GM21423 (cell line): Measurements from ENCODE around the gene NEDD9.

Source experiments
- ATAC-seq: cut with Tn5 transposase; IDR thresholded peaks from one replicate; pipeline ENCODE4 v1.9.1; 2021; ENCODE audit warnings: mild to moderate bottlenecking, moderate library complexity; ENCODE audit not compliant: unreplicated experiment

The NEDD9 gene

GRCh38 chr6:11236076-11236750 is 3.7 kb upstream of the NEDD9 start:
- peak; percentile 30 for ATAC-seq

GRCh38 chr6:11235062-11235461 is 2.6 kb upstream of the NEDD9 start:
- ATAC-seq: no peak

GRCh38 chr6:11233673-11234573 is 1.5 kb upstream of the NEDD9 start:
- ATAC-seq: no peak

- ATAC-seq: peak; percentile 11
Observed at GRCh38 chr6:11232770-11233626, 530 bp upstream of the NEDD9 start.

- no peak for ATAC-seq
Observed at GRCh38 chr6:11231564-11232192, 790 bp downstream of the NEDD9 start.

GRCh38 chr6:11231108-11231463 is 1.4 kb downstream of the NEDD9 start:
- no peak for ATAC-seq

GRCh38 chr6:11230158-11231107 is 2.0 kb downstream of the NEDD9 start:
- no peak for ATAC-seq

GRCh38 chr6:11229655-11230046 is 2.8 kb downstream of the NEDD9 start:
- ATAC-seq: no peak

GRCh38 chr6:11228935-11229654 is 3.4 kb downstream of the NEDD9 start:
- ATAC-seq: no peak

GRCh38 chr6:11227698-11228097 is 4.8 kb downstream of the NEDD9 start:
- ATAC-seq: no peak

- no peak for ATAC-seq
Observed at GRCh38 chr6:11226005-11226404, 6.5 kb downstream of the NEDD9 start.

GRCh38 chr6:11224966-11225463 is 7.5 kb downstream of the NEDD9 start:
- ATAC-seq: no peak

- ATAC-seq: peak; percentile 72
Observed at GRCh38 chr6:11224252-11224965, 8.1 kb downstream of the NEDD9 start.

- no peak for ATAC-seq
Observed at GRCh38 chr6:11223286-11223864, 9.1 kb downstream of the NEDD9 start.

GRCh38 chr6:11222385-11223277 is 9.8 kb downstream of the NEDD9 start:
- no peak for ATAC-seq

GRCh38 chr6:11221623-11222384 is 10.7 kb downstream of the NEDD9 start:
- no peak for ATAC-seq
